SK-N-MC (cell line): ENCODE results near the gene ITIH1.

Source experiments
- DNase-seq: peaks from one replicate; pipeline ENCODE4 v3.0.0-alpha.2; 2011; ENCODE audit warnings: low read depth, low spot score
- H3K27ac ChIP-seq: fragments of 200-600 bp; sonication (generic); 2 replicates; pipeline ENCODE4 v1.5.1; 2016; ENCODE audit warnings: mixed run types
- H3K36me3 ChIP-seq: fragments of 200-600 bp; sonication (generic); 2 replicates; pipeline ENCODE4 v1.6.1; 2017; ENCODE audit warnings: antibody characterized with exemption, low read length, mixed read lengths; ENCODE audit not compliant: insufficient read depth
- H3K4me3 ChIP-seq: fragments of 200-600 bp; sonication (generic); 2 replicates; pipeline ENCODE4 v1.5.1; 2016
- H3K9ac ChIP-seq: fragments of 200-600 bp; sonication (generic); 2 replicates; pipeline ENCODE4 v1.8.0; 2017; ENCODE audit warnings: mixed run types, mixed read lengths; ENCODE audit not compliant: insufficient read length
- H3K9me3 ChIP-seq: fragments of 200-600 bp; sonication (generic); 2 replicates; pipeline ENCODE4 v1.6.1; 2017; ENCODE audit warnings: low read depth, mild to moderate bottlenecking, antibody characterized with exemption, low read length, moderate library complexity, mixed read lengths
- EZH2 ChIP-seq: fragments of 200-600 bp; sonication (generic); IDR thresholded peaks from one replicate; pipeline ENCODE4 v1.6.1; 2017; ENCODE audit warnings: antibody characterized with exemption
- FOXP2 ChIP-seq: optimal IDR thresholded peaks from 2 replicates; pipeline ENCODE3; 2011; ENCODE audit warnings: mild to moderate bottlenecking, moderate library complexity; ENCODE audit not compliant: insufficient read depth; ENCODE audit errors: extremely low read length, control extremely low read depth
- POLR2AphosphoS5 ChIP-seq: IDR thresholded peaks from 2 replicates; pipeline ENCODE4 v1.6.1; 2012; ENCODE audit warnings: mild to moderate bottlenecking, low read depth, low read length, borderline replicate concordance

ITIH1 gene

GRCh38 chr3:52791928-52792327, 14.5 kb downstream of the ITIH1 start:
- Histone ChIP-seq H3K4me3 (no peak overlapping the region), H3K27ac (no peak overlapping the region), H3K36me3 (no peaks in the 10 kb centered on the region), H3K9ac (no peak overlapping the region), H3K9me3 (no peaks in the 10 kb centered on the region)
- DNase-seq = no peak
- TF ChIP-seq POLR2AphosphoS5 = no peak
- TF ChIP-seq EZH2 = no peak
- no peak for TF ChIP-seq FOXP2

GRCh38 chr3:52792413-52792812, 15.0 kb downstream of the ITIH1 start:
- Histone ChIP-seq H3K9ac (no peak overlapping the region), H3K4me3 (no peak overlapping the region), H3K27ac (no peak overlapping the region), H3K36me3 (no peaks in the 10 kb centered on the region), H3K9me3 (no peaks in the 10 kb centered on the region)
- DNase-seq = no peak
- no peak for TF ChIP-seq EZH2

GRCh38 chr3:52792961-52793695, 15.7 kb downstream of the ITIH1 start:
- no peak overlapping the region for H3K4me3 ChIP-seq
- TF ChIP-seq EZH2 (no peak), POLR2AphosphoS5 (no peak), FOXP2 (no peak)
- H3K9me3 ChIP-seq = no peaks in the 10 kb centered on the region
- H3K27ac ChIP-seq = no peak overlapping the region
- no peak overlapping the region for H3K9ac ChIP-seq
- no peaks in the 10 kb centered on the region for H3K36me3 ChIP-seq
- no peak for DNase-seq

GRCh38 chr3:52793702-52794611, 16.6 kb downstream of the ITIH1 start:
- no peak for DNase-seq
- Histone ChIP-seq H3K27ac (no peak overlapping the region), H3K4me3 (no peak overlapping the region), H3K9ac (no peak overlapping the region), H3K9me3 (no peaks in the 10 kb centered on the region), H3K36me3 (no peaks in the 10 kb centered on the region)
- TF ChIP-seq EZH2 = no peak
- no peak for TF ChIP-seq FOXP2
- no peak for TF ChIP-seq POLR2AphosphoS5

- Histone ChIP-seq H3K9ac (no peak within 1 kb of the TSS), H3K4me3 (no peak within 1 kb of the TSS), H3K36me3 (no peaks in the 10 kb centered on the region), H3K27ac (no peak within 1 kb of the TSS), H3K9me3 (no peaks in the 10 kb centered on the region)
- TF ChIP-seq EZH2 (no peak), POLR2AphosphoS5 (no peak), FOXP2 (no peak)
- DNase-seq = no peak
These were observed 17.3 kb downstream of the ITIH1 start, which contains the start of gene ITIH3 for GRCh38 chr3:52794612-52795099. Gene ITIH3 (plus strand): TSS chr3:52794796. CDS start chr3:52794804, 8 bp downstream.

- Histone ChIP-seq H3K27ac (no peak overlapping the region), H3K9me3 (no peaks in the 10 kb centered on the region), H3K36me3 (no peaks in the 10 kb centered on the region), H3K4me3 (no peak overlapping the region), H3K9ac (no peak overlapping the region)
- no peak for TF ChIP-seq EZH2
- TF ChIP-seq FOXP2 = no peak
- TF ChIP-seq POLR2AphosphoS5 = no peak
- no peak for DNase-seq
These were observed 18.0 kb downstream of the ITIH1 start for GRCh38 chr3:52795298-52795900.

GRCh38 chr3:52796411-52796810, 19.0 kb downstream of the ITIH1 start:
- Histone ChIP-seq H3K4me3 (no peak overlapping the region), H3K36me3 (no peaks in the 10 kb centered on the region), H3K9ac (no peak overlapping the region), H3K27ac (no peak overlapping the region), H3K9me3 (no peaks in the 10 kb centered on the region)
- TF ChIP-seq POLR2AphosphoS5 (no peak), FOXP2 (no peak), EZH2 (no peak)
- no peak for DNase-seq

- Histone ChIP-seq H3K9ac (no peak overlapping the region), H3K36me3 (no peaks in the 10 kb centered on the region), H3K27ac (no peak overlapping the region), H3K4me3 (no peak overlapping the region), H3K9me3 (no peaks in the 10 kb centered on the region)
- TF ChIP-seq FOXP2 (no peak), EZH2 (no peak), POLR2AphosphoS5 (no peak)
- DNase-seq = no peak
These were observed 21.1 kb downstream of the ITIH1 start for GRCh38 chr3:52798376-52798977.
